ENCODE measurements around the gene TDRD3. TPM values are rescaled to one million over a fixed set of nuclear protein-coding genes. Genes with fewer than 3 reads are reported as not detected.

The TDRD3 gene
- total RNA-seq, 1 experiment from 2014 or later = 10.8 TPM

- Histone ChIP-seq H3K4me3 (ENCODE audit: low read depth in 2 of 2, low read length in 2 of 2) (no peak overlapping the region), H3K36me3 (ENCODE audit: control insufficient read depth, insufficient read depth, low read length) (peaks cover 2% of the 10 kb centered on the region; the same call in 1 of the 2 replicates), H3K27ac (ENCODE audit: low read length) (no peak overlapping the region), H3K4me1 (ENCODE audit: control insufficient read depth, insufficient read depth, low read length) (no peaks in the 10 kb centered on the region), H3K27me3 (ENCODE audit: control insufficient read depth, insufficient read depth, low read length) (no peaks in the 10 kb centered on the region), H3K9me3 (ENCODE audit: control insufficient read depth, insufficient read depth, low read depth, low read length) (no peaks in the 10 kb centered on the region)
- in situ Hi-C loops (cut with HindIII; ENCODE audit: low pct_unique_long_range_greater_than_20kb, low sequenced_read_pairs) = no loop called here
- intact Hi-C loops (cut with micrococcal nuclease; ENCODE audit: unreplicated experiment) = no loop called here
- ATAC-seq (no peak), DNase-seq (ENCODE audit: low read depth, low spot score) (no peak)
- TF ChIP-seq TCF7L2 (IDR thresholded peaks at IDR 0.05; ENCODE audit: low read depth, low read length) (no peak), REST (IDR thresholded peaks at IDR 0.05; ENCODE audit: insufficient read depth in 1 of 2, low read depth in 2 of 2, low read length in 1 of 2) (no peak), CTCF (IDR thresholded peaks at IDR 0.05) (no peak)
- CTCF ChIA-PET = no interaction called here
- BruUV-seq (replicated peaks) = no TSS peak
- POLR2A ChIA-PET = no interaction called here
Measured at GRCh38 chr13:60441761-60442160, 44.7 kb downstream of the TDRD3 start.

GRCh38 chr13:60448907-60449510 is 52.0 kb downstream of the TDRD3 start:
- BruUV-seq (replicated peaks) = no TSS peak
- TF ChIP-seq TCF7L2 (IDR thresholded peaks at IDR 0.05; ENCODE audit: low read depth, low read length) (no peak), REST (IDR thresholded peaks at IDR 0.05; ENCODE audit: insufficient read depth in 1 of 2, low read depth in 2 of 2, low read length in 1 of 2) (no peak), CTCF (IDR thresholded peaks at IDR 0.05) (peak; percentile 67; the same call in 1 of the 2 replicates), POLR2AphosphoS5 (IDR thresholded peaks at IDR 0.05; ENCODE audit: low read depth, low read length) (no peak), SIN3A (IDR thresholded peaks at IDR 0.05; ENCODE audit: borderline replicate concordance, insufficient read depth, low read depth, low read length) (no peak)
- intact Hi-C loops (cut with micrococcal nuclease; ENCODE audit: unreplicated experiment) = no loop called here
- DNase-seq (ENCODE audit: low read depth, low spot score) (peak; percentile 12), ATAC-seq (no peak)
- ChIA-PET CTCF (no interaction called here), POLR2A (no interaction called here)
- Histone ChIP-seq H3K27me3 (ENCODE audit: control insufficient read depth, insufficient read depth, low read length) (no peaks in the 10 kb centered on the region), H3K36me3 (ENCODE audit: control insufficient read depth, insufficient read depth, low read length) (no peaks in the 10 kb centered on the region), H3K4me1 (ENCODE audit: control insufficient read depth, insufficient read depth, low read length) (no peaks in the 10 kb centered on the region), H3K4me3 (ENCODE audit: low read depth in 2 of 2, low read length in 2 of 2) (no peak overlapping the region), H3K9me3 (ENCODE audit: control insufficient read depth, insufficient read depth, low read depth, low read length) (no peaks in the 10 kb centered on the region), H3K27ac (ENCODE audit: low read length) (no peak overlapping the region)
- in situ Hi-C loops (cut with HindIII; ENCODE audit: low pct_unique_long_range_greater_than_20kb, low sequenced_read_pairs) = no loop called here

Measured in Panc1 (cell line).